Purkinje cell (primary cell): ENCODE data around the gene TSNAXIP1. TPM values are rescaled to one million over a fixed set of nuclear protein-coding genes. Genes with fewer than 3 reads are reported as not detected.

ENCODE experiments used
- polyA plus RNA-seq: library from polyadenylated mRNA; unstranded; fragments of >200 nt; fragmentation: Nextera tagmentation; gene quantifications from 2 replicates; pipeline ENCODE4 v1.2.1, GENCODE V29; 2014

TSNAXIP1 gene, protein sequence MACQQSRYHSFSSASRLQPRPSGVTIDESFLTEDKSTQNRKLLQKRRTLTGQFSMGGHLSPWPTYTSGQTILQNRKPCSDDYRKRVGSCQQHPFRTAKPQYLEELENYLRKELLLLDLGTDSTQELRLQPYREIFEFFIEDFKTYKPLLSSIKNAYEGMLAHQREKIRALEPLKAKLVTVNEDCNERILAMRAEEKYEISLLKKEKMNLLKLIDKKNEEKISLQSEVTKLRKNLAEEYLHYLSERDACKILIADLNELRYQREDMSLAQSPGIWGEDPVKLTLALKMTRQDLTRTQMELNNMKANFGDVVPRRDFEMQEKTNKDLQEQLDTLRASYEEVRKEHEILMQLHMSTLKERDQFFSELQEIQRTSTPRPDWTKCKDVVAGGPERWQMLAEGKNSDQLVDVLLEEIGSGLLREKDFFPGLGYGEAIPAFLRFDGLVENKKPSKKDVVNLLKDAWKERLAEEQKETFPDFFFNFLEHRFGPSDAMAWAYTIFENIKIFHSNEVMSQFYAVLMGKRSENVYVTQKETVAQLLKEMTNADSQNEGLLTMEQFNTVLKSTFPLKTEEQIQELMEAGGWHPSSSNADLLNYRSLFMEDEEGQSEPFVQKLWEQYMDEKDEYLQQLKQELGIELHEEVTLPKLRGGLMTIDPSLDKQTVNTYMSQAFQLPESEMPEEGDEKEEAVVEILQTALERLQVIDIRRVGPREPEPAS
- polyA plus RNA-seq: 0.35 and 1.4 TPM in 2 replicates

DNA sequence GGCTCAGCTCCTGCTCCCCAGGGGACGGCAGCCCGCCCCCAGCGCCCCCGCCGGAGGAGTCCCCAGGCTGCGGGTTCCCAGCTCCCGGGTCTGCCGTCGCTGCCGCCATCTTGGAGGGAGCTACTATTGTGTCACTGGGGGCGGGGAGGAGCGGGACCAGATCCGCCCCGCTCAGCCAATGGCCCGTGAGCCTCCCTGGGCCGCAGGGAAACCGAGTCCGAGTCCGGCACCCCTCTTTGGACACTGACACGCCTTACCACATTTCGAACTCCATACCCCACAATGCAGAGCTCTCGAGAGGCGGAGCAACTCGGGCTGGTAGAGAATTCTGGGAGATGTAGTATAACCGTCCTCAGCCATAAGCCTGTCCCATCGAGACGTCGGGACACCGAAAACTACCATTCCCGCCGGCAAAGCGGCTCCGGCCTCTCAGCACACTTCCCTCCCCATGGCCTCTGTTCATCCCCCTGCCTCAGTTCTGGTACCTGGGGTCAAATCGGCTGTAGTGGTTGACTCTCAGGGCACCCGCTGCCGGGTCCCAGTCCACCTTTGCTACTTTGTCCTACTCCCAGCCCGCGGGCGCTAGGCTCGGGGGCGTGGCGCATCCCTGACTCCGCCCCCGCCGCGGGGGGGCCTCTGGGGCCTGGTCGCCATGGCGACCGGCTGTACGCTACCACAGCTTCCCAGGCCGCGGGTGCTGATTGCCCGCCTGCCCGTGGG, at the start of gene TSNAXIP1, which contains the start of gene RANBP10:
Gene TSNAXIP1, plus strand, starts transcription at position 462 of the 720 bp plus-strand sequence. CDS start 261 bp downstream, outside the sequence.
Gene RANBP10, minus strand, starts transcription at position 133 of the 720 bp plus-strand sequence. Its CDS starts 24 bp downstream, at position 109.

DNA sequence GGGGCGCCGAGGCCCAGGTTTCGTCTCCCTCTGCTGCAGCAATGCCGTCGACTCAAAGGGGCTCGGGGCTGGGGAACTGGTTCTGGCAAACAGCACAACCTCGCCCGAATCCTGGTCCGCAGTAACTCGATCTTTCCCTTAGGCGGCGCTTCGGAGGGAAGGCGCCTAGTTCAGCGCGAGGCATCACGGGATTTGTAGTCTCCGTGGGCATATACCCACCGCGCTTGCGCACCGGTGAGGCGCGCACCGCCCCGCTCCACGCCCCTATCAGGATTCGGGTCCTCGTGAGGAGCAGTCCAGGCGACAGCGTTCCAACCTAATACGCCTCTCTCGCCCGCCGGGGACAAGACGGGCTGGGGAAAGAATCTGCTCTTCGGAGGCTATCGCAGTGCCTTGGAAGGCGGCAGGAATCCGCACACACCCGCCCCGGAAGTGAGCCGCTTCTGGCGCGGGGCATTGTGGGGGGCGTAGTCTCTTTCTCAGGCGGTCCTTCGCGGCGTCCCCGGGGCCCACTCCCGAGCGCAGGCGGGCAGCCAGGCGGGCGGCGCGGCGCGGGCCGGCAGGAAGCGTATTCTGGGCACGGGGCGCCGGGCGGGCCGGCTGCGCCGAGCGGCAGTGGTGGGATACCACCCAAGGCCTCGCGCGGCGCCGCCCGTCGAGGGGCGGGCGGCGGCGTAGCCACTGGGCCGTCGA, 35.3 kb downstream of the TSNAXIP1 start, which contains the start of gene THAP11:
Gene THAP11, plus strand, starts transcription at position 505 of the 693 bp plus-strand sequence. CDS start 235 bp downstream, outside the sequence.

DNA sequence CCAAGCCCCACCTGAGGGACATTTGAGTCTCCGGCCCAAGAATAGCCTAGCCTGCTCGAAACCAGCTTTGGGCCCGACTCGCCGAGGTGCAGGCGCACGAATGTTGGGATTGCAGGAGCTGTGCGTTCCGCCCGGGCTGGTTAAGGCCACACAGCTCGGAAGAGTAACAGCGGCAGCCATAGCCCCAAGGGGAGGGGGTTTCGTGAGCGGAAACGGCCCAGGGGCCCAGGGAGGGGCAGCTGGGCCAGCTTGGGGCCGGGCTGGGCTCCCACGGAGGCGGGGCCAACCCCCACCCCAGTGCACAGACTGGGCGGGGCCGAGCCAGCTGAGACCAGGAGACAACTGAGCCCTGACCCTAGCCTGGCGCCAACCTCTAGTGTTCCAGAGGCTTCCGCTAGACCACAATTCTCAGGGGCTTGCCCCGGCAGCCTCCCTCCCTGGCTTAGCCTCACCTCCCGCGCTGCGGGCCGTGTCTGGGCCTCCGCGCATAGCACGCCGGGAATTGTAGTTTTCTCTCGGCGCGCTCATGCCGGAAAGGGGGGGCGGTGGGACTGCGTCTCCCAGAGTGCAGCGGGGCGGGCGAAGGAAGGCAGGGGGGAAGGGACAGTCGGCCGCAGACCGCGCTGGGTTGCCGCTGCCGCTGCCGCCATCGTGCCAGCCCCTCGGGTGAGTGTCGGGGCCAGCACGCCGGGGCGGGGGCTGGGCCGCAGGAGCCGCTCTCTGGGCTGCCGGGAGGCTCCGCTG, 39.8 kb downstream of the TSNAXIP1 start, which contains the start of gene NUTF2:
Gene NUTF2, plus strand, starts transcription at position 614 of the 744 bp plus-strand sequence. CDS start 18,198 bp downstream, outside the sequence.

DNA sequence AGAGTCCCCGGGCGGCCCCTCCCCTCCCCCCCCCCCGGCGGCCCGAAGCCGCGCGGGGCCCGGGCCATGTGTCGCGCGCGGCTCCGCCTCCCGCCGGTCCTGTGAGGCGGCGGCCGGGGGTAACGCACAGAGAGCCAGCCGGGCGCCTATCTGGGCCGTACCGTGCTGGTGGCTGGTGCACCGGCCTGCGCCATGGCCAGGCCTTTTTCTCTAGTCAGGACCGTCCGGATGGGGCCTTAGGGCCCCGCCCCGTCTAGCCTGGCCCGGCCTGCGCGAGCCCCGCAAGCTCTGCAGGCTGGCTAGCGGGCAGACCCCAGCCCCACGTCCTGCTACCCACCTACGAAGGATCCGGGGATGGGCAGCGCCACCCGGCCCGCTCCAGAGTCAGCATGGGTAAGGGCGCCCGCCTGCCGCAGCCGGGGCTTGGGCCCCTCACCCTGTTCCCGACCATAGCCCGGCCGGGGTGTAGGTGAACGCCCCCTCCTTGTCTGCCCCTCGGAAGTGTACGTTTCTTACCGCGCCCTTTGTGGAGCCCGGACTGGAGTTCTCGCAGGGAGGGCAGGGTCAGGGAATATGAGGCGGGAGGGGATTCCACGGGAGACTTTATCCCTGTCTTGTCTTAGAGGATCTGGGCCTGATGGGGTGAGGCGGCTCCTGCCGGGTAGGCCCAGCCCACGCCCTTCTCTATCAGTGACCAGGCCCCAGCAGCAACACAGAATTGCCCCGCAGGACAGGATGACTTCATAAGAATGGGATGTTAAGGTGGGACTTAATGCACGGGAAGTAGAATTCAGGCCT, 40.6 kb downstream of the TSNAXIP1 start, which contains the start of gene CENPT:
Gene CENPT, minus strand, starts transcription at position 630 of the 798 bp plus-strand sequence. CDS start 13,834 bp downstream, outside the sequence.

DNA sequence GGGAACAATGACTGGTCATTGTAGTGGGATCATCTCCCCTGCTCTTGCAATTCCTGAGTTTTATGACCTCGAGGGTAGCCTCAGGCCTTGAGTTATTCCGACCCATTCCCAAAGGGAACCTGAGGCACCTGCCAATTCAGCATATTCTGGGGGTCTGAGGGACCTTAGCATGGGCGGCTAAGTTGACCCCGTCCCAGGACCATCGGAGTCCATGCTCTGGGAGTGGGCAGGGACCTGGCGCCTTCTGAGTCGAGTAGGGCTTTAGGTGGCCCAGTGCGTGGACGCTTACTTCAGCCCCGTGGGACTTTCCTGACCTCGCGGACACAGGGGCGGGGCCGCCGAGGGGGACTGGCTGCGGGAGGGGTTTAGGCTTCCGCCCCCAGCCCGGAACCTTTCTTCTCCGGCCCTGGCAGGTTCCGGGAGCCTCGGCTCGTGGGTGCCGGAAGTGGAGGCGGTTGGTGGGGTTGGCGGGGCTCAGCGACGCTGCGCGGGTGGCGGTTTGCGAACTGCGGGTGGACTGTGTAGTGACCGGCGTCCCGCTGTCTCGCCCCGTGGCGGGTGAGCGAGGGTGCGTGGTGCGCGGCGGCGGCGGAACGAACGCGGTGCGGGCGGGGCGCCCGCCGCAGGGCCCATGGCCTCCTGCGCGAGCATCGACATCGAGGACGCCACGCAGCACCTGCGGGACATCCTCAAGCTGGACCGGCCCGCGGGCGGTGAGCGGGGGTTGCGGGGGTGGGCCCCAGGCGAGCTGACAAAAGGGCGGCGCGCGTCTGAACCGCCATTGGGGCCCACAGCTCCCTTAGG, 66.1 kb downstream of the TSNAXIP1 start, which contains the start of gene EDC4:
Gene EDC4, plus strand, starts transcription at position 422 of the 804 bp plus-strand sequence. Its CDS starts 210 bp downstream, at position 632.

Other genes starting within 250 kb of the TSNAXIP1 start
- gene CTCF, start 244.4 kb upstream of the TSNAXIP1 start, polyA plus RNA-seq: 16.6 and 19.6 TPM in 2 replicates
- 1.4 and 5.7 TPM in 2 replicates for gene CARMIL2, start 161.7 kb upstream of the TSNAXIP1 start, polyA plus RNA-seq
- 7.5 and 13.0 TPM in 2 replicates for gene ACD, start 146.6 kb upstream of the TSNAXIP1 start, polyA plus RNA-seq
- gene PARD6A, start 145.9 kb upstream of the TSNAXIP1 start, polyA plus RNA-seq: 4.0 and 9.6 TPM in 2 replicates
- gene ENKD1, start 140.1 kb upstream of the TSNAXIP1 start, polyA plus RNA-seq: 0.78 and 2.4 TPM in 2 replicates
- not detected in 2 replicates for gene C16orf86, start 140.1 kb upstream of the TSNAXIP1 start, polyA plus RNA-seq
- 7.7 and 9.9 TPM in 2 replicates for gene GFOD2, start 87.6 kb upstream of the TSNAXIP1 start, polyA plus RNA-seq
- 0.11 and 1.0 TPM in 2 replicates for gene RANBP10, start 329 bp upstream of the TSNAXIP1 start, polyA plus RNA-seq
- 5.9 and 6.4 TPM in 2 replicates for gene THAP11, start 35.4 kb downstream of the TSNAXIP1 start, polyA plus RNA-seq
- 50.0 and 82.7 TPM in 2 replicates for gene NUTF2, start 40.0 kb downstream of the TSNAXIP1 start, polyA plus RNA-seq
- 2.1 and 9.9 TPM in 2 replicates for gene CENPT, start 40.8 kb downstream of the TSNAXIP1 start, polyA plus RNA-seq
- 7.0 and 11.9 TPM in 2 replicates for gene EDC4, start 66.2 kb downstream of the TSNAXIP1 start, polyA plus RNA-seq
- 3.1 TPM in 1 of 2 replicates, not detected in the other for gene NRN1L, start 78.0 kb downstream of the TSNAXIP1 start, polyA plus RNA-seq
- 0.59 TPM in 1 of 2 replicates, not detected in the other for gene PSKH1, start 86.4 kb downstream of the TSNAXIP1 start, polyA plus RNA-seq
- gene CTRL, start 125.0 kb downstream of the TSNAXIP1 start, polyA plus RNA-seq: 1.9 TPM in 1 of 2 replicates, not detected in the other
- gene PSMB10, start 130.0 kb downstream of the TSNAXIP1 start, polyA plus RNA-seq: 39.2 and 49.7 TPM in 2 replicates
- gene LCAT, start 137.2 kb downstream of the TSNAXIP1 start, polyA plus RNA-seq: 42.9 and 103 TPM in 2 replicates
- 1.1 and 1.5 TPM in 2 replicates for gene SLC12A4, start 161.7 kb downstream of the TSNAXIP1 start, polyA plus RNA-seq
- gene DPEP3, start 173.6 kb downstream of the TSNAXIP1 start, polyA plus RNA-seq: not detected in 2 replicates
- gene DPEP2, start 192.6 kb downstream of the TSNAXIP1 start, polyA plus RNA-seq: not detected in 2 replicates
- gene DPEP2NB, start 209.0 kb downstream of the TSNAXIP1 start, polyA plus RNA-seq: not detected in 2 replicates
- 2.8 and 3.8 TPM in 2 replicates for gene DDX28, start 216.3 kb downstream of the TSNAXIP1 start, polyA plus RNA-seq
- 1.6 and 10.4 TPM in 2 replicates for gene DUS2, start 216.4 kb downstream of the TSNAXIP1 start, polyA plus RNA-seq